Duodenal mucosa (tissue), 2 donors: ENCODE results near the gene ZFP36L2.

ENCODE experiments used
- H3K27ac ChIP-seq: one replicate; pipeline ENCODE4 v1.7.0; 2013; ENCODE audit warnings: low read depth, low read length
- H3K27me3 ChIP-seq, 2 donors: one replicate each; pipeline ENCODE4 v1.7.0; 2013; ENCODE audit warnings: low read length in 2 of 2, control low read depth in 1 of 2; ENCODE audit not compliant: insufficient read depth in 2 of 2, control insufficient read depth in 1 of 2
- H3K36me3 ChIP-seq, 2 donors: one replicate each; pipeline ENCODE4 v1.7.0; 2013; ENCODE audit warnings: low read length in 2 of 2, control low read depth in 1 of 2; ENCODE audit not compliant: insufficient read depth in 2 of 2, control insufficient read depth in 1 of 2
- H3K4me1 ChIP-seq, 2 donors: one replicate each; pipeline ENCODE4 v1.7.0; 2013; ENCODE audit warnings: low read length in 2 of 2, control low read depth in 1 of 2; ENCODE audit not compliant: insufficient read depth in 2 of 2, control insufficient read depth in 1 of 2
- H3K4me3 ChIP-seq, 2 donors: one replicate each; pipeline ENCODE4 v1.7.0; 2013; ENCODE audit warnings: low read length in 2 of 2, low read depth in 1 of 2
- H3K9ac ChIP-seq, 2 donors: one replicate each; pipeline ENCODE4 v1.7.0; 2013; ENCODE audit warnings: low read length in 2 of 2, low read depth in 1 of 2
- H3K9me3 ChIP-seq, 2 donors: one replicate each; pipeline ENCODE4 v1.7.0; 2013; ENCODE audit warnings: low read length in 2 of 2, control low read depth in 1 of 2; ENCODE audit not compliant: control insufficient read depth in 1 of 2

ZFP36L2 gene

DNA sequence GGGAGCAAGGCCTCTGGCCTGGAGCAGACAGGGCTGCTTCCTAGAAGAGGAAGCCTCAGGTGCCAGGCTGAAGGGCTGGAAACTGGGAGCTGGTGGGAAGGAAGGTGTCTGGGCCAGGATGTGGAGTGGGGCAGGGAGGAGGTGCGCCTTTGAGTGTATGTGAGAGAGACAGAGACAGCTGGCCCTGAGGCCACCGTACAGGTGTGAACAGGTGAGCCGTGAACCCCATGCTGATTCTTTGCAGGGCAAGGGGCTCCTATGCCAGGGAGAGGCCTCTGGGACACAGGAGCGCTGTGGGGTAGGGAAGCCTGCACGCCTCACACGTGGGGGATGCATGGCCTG is 16.3 kb downstream of the ZFP36L2 start:
- Histone ChIP-seq H3K27me3 (no peaks in the 10 kb centered on the region), H3K36me3 (no peaks in the 10 kb centered on the region), H3K9ac (no peak overlapping the region), H3K4me1 (peaks cover 20 to 27% of the 10 kb centered on the region in 2 donors), H3K9me3 (no peaks in the 10 kb centered on the region), H3K4me3 (no peak overlapping the region), H3K27ac (no peak overlapping the region)

DNA sequence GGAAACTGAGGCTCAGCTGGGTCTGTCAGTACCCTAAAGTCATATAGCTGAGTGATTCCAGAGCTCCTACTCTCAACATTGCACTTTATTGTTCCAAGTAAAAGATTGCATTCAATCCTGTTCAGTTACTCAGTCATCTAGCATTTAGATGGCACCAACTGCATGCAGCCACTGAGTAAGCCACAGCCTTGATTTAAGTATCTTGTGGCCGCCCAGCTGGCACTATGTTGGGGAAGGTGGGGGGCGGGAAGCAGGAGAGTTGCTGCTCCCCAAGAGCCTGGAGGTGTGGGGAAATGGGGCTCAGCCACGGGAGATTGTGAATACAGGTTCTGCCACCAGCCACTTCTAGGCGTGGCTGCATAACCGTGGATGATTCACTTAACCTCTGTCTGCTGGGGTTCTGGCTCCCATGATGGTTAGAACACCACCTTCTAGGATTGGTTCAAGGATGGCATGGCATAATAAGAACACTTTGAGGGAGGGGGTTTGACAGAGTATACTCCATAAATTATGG is 17.1 kb downstream of the ZFP36L2 start:
- H3K4me3 ChIP-seq, result no peak overlapping the region
- no peaks in the 10 kb centered on the region for H3K27me3 ChIP-seq
- H3K9me3 ChIP-seq, result no peaks in the 10 kb centered on the region
- H3K9ac ChIP-seq, result no peak overlapping the region
- peaks cover 20 to 27% of the 10 kb centered on the region in 2 donors for H3K4me1 ChIP-seq
- H3K27ac ChIP-seq, result no peak overlapping the region
- no peaks in the 10 kb centered on the region for H3K36me3 ChIP-seq

DNA sequence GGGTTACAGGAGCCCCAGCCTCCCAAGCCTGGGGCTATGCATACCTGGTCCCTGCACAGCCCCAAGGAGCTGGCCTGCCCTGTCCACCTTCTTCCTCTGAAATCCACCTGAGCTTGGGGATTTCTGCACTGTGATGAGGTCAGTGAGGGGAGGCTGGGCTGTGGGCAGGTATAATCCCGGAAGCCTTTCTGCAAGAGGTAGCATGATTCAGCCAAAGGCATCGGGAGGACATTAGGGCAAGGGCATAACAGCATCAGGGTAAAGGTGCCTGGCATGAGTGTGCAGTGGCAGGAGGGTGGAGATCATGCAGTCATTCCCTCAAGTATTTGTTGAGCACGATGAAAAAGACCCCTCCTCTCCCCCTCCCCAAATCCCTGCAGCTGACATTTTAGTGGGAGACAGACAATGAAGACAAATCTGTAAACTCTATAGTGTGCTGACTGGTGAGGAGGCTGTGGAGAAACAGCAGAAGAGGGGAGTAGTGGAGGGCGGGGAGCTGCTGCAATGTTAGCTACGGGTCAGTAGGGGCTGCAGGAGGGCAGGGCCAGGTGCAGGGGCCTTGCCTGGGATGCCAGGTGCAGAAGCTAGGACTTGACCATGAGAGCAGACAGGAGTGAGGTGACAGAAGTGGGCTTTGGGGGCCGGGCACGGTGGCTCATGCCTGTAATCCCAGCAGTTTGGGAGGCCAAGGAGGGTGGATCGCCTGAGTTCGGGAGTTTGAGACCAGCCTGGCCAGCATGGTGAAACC is 18.7 kb downstream of the ZFP36L2 start:
- no peak overlapping the region for H3K27ac ChIP-seq
- H3K36me3 ChIP-seq, result no peaks in the 10 kb centered on the region
- peaks cover 14 to 22% of the 10 kb centered on the region in 2 donors for H3K4me1 ChIP-seq

GRCh38 chr2:43206602-43207001 is 19.8 kb downstream of the ZFP36L2 start:
- H3K27ac ChIP-seq, result no peak overlapping the region
- H3K9me3 ChIP-seq, result no peaks in the 10 kb centered on the region
- H3K27me3 ChIP-seq, result no peaks in the 10 kb centered on the region

More for the DNA sequence above, 18.7 kb downstream of the ZFP36L2 start:
- H3K9me3 ChIP-seq, result no peaks in the 10 kb centered on the region
- H3K27me3 ChIP-seq, result no peaks in the 10 kb centered on the region
- no peak overlapping the region for H3K4me3 ChIP-seq
- no peak overlapping the region for H3K9ac ChIP-seq

GRCh38 chr2:43203373-43203772 is 23.0 kb downstream of the ZFP36L2 start:
- H3K9me3 ChIP-seq, result no peaks in the 10 kb centered on the region
- H3K36me3 ChIP-seq, result no peaks in the 10 kb centered on the region
- H3K27me3 ChIP-seq, result no peaks in the 10 kb centered on the region
- no peak overlapping the region for H3K27ac ChIP-seq
- H3K4me1 ChIP-seq, result peaks cover 3 to 17% of the 10 kb centered on the region in 2 donors
- no peak overlapping the region for H3K9ac ChIP-seq
- no peak overlapping the region for H3K4me3 ChIP-seq

More at GRCh38 chr2:43206602-43207001, 19.8 kb downstream of the ZFP36L2 start:
- Histone ChIP-seq H3K4me3 (no peak overlapping the region), H3K36me3 (no peaks in the 10 kb centered on the region), H3K4me1 (peaks cover 10 to 18% of the 10 kb centered on the region in 2 donors), H3K9ac (no peak overlapping the region)

- no peaks in the 10 kb centered on the region for H3K36me3 ChIP-seq
- no peaks in the 10 kb centered on the region for H3K27me3 ChIP-seq
- H3K4me3 ChIP-seq, result no peak overlapping the region
- H3K9ac ChIP-seq, result no peak overlapping the region
- H3K27ac ChIP-seq, result no peak overlapping the region
- H3K4me1 ChIP-seq, result peaks cover 0 to 13% of the 10 kb centered on the region in 2 donors
- no peaks in the 10 kb centered on the region for H3K9me3 ChIP-seq
Measured at GRCh38 chr2:43202289-43202688, 24.1 kb downstream of the ZFP36L2 start.

- H3K4me1 ChIP-seq, result peaks cover 6 to 20% of the 10 kb centered on the region in 2 donors
- no peaks in the 10 kb centered on the region for H3K27me3 ChIP-seq
- H3K27ac ChIP-seq, result no peak overlapping the region
- no peak overlapping the region for H3K4me3 ChIP-seq
- no peaks in the 10 kb centered on the region for H3K9me3 ChIP-seq
- H3K9ac ChIP-seq, result no peak overlapping the region
- no peaks in the 10 kb centered on the region for H3K36me3 ChIP-seq
Measured at GRCh38 chr2:43201497-43201896, 24.9 kb downstream of the ZFP36L2 start.

GRCh38 chr2:43201016-43201415 is 25.4 kb downstream of the ZFP36L2 start:
- Histone ChIP-seq H3K27ac (no peak overlapping the region), H3K9me3 (no peaks in the 10 kb centered on the region), H3K36me3 (no peaks in the 10 kb centered on the region), H3K9ac (no peak overlapping the region), H3K27me3 (no peaks in the 10 kb centered on the region), H3K4me1 (peaks cover 6 to 20% of the 10 kb centered on the region in 2 donors), H3K4me3 (no peak overlapping the region)

GRCh38 chr2:43199492-43200488 is 26.6 kb downstream of the ZFP36L2 start:
- Histone ChIP-seq H3K27ac (peak overlapping the region; percentile 25), H3K27me3 (no peaks in the 10 kb centered on the region), H3K4me1 (peaks cover 16 to 25% of the 10 kb centered on the region in 2 donors), H3K36me3 (no peaks in the 10 kb centered on the region), H3K9me3 (no peaks in the 10 kb centered on the region), H3K9ac (peak overlapping the region in 1 of 2 donors; percentile 17), H3K4me3 (no peak overlapping the region)

- no peaks in the 10 kb centered on the region for H3K9me3 ChIP-seq
- H3K9ac ChIP-seq, result no peak overlapping the region
- H3K27ac ChIP-seq, result no peak overlapping the region
- H3K27me3 ChIP-seq, result no peaks in the 10 kb centered on the region
- H3K4me1 ChIP-seq, result peaks cover 30 to 37% of the 10 kb centered on the region in 2 donors
- no peak overlapping the region for H3K4me3 ChIP-seq
- no peaks in the 10 kb centered on the region for H3K36me3 ChIP-seq
Measured at GRCh38 chr2:43198263-43198662, 28.1 kb downstream of the ZFP36L2 start.
